ENCODE results near the gene FAM136A. TPM values are rescaled to one million over a fixed set of nuclear protein-coding genes. Genes with fewer than 3 reads are reported as not detected.
"Not testable (repeated sequence)": the region's sequence is repeated elsewhere in the genome, so short reads cannot be mapped to it uniquely, and the experiment has no call there.

FAM136A gene
- total RNA-seq, 1 donor from 2014 or later: 21.3 TPM

DNA sequence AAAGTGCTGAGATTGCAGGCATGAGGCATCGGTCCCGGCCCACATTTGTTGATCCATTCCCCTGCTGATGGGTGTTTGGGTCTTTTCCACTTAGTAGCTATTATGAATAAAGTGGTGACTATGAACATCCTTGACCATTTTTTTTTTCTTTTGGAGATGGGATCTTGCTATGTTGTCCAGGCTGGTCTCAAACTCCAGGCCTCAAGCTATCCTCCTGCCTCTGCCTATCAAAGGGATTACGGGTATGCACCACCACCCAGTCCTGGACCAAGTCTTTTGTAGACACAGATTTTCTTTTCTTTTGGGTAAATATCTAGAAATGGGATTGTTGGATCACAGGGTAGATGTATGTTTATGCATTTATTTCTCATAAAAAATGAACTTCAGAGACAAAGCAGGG is 1.3 kb upstream of the FAM136A start:
- intact Hi-C loops (cut with DNase I): loop anchor here (5.0 kb wide), 2 partner anchors 314 to 391 kb away; no protein-coding TSS in a partner anchor
- no peak for DNase-seq (ENCODE audit: low spot score)

DNA sequence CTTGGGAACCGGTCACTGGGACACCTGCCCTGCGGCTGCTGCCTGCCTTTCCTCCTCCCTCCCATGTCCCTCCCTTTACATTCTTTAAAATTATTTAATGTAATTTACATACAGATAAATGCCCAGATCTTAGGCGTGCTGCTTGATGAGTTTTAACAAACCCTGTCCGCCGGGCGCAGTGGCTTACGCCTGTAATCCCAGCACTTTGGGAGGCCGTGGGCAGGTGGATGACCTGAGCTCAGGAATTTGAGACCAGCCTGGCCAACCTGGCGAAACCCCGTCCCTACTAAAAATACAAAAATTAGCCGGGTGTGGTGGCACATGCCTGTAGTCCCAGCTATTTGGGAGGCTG is 304 bp upstream of the FAM136A start:
- intact Hi-C loops (cut with DNase I): loop anchor here (5.0 kb wide), 2 partner anchors 315 to 390 kb away; no protein-coding TSS in a partner anchor
- not testable (repeated sequence) for DNase-seq (ENCODE audit: low spot score)

DNA sequence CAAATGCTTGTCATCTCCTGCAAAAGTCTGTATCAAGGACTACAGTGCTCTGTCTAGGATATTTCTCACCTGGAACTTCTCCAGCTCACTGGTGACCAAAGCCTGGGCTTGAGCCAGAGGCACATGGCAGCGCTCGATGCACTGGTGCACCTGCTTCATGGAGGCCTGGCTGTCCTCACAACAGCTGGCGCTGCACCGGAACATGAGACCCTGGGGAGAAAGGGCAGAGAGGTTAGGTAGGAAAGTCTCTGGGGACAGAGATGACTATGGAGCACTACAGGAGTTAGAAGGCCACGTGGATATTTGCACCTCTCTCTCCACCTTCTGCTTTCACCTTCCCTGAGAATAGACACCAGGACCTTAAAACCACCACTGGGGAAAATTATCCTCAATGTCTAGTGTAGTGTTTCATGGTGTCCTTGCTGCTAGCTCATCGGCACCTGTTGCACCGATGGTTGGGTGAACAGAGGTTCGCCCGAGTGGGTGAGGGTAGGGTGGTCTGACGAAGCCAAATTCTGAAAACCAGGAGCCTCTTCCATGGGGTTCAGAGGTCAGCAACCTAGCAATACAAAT is 1.0 kb downstream of the FAM136A start:
- no peak for DNase-seq (ENCODE audit: low spot score)
- intact Hi-C loops (cut with DNase I): loop anchor here (2.0 to 5.0 kb wide), 3 partner anchors 42 to 389 kb away; partner anchors contain the start of gene PCYOX1

GRCh38 chr2:70297828-70298227 is 4.0 kb downstream of the FAM136A start:
- intact Hi-C loops (cut with DNase I); DNase-seq (ENCODE audit: low spot score): not testable (repeated sequence)

DNA sequence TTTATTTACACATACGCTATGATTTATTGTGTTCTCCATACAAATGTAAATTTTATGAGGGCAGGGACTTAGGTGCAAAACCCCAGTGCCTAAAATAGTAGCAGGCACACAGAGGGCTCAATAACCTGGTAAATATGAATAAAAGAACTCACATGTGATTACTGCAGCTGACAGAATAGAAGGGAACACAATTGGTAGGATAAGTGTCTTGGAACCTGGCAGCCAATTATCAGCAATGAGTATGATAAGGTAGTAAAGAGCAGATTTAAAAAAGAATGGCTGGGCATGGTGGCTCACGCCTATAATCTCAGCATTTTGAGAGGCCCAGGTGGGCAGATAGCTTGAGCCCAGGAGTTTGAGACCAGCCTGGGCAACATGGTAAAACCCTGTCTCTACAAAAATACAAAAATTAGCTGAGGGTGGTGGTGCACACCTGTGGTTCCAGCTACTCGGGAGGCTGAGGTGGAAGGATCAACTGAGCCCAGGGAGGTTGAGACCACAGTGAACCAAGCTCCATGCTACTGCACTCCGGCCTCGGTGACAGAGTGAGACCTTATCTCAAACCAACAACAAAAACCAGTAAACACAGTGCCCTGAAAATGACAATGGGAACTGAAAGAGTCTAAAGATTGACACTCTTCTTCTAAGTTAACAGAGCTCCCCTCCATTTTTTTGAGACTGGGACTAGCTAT is 18.2 kb downstream of the FAM136A start:
- intact Hi-C loops (cut with DNase I): no loop called here
- DNase-seq (ENCODE audit: low spot score): no peak

DNA sequence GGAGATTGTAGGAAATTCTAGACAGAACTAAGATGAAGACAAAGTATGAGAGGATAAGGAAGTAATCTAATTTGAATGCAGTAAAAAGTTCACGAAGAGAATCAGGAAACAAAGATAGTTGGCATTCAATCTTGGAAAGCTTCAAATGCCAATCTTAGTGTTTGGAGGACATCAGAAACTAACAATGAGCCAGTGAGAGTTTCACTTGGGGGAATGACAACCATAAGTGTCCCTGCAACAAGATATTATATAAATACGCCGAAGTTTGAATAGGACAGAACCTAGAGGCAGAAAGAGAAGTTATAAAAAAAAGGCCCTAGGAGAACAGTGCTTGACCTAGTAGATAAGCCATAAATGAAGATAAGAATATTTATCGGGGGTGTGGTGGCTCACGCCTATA is 19.4 kb downstream of the FAM136A start:
- intact Hi-C loops (cut with DNase I): no loop called here

DNA sequence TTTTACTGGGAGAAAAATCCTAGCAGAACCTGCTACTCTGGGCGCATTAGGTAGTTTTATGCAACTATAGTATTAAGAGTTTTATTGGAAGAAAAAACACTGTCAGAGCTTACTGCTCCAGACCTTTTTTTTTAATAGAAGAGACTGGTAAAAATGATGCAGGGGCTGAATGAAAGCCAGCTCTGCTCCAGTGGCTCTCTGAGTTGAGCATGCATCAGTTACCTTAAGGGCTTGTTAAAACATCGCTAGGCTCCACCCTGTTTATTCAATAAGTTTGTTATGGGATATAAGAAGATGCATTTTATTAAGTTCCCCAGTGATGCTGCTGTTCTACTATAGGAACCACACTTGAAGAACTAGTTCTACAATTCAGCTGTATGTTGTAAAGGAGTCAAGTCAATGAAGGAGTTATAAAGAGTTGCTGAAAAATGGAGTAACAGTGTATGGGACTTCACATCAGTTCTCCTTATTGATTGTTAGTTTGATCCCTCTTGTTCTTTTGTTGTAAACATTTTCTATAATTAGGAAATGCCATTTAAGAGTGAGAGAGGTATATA is 21.5 kb downstream of the FAM136A start:
- DNase-seq (ENCODE audit: low spot score): no peak
- intact Hi-C loops (cut with DNase I): no loop called here

More for the DNA sequence above, 19.4 kb downstream of the FAM136A start:
- no peak for DNase-seq (ENCODE audit: low spot score)

- intact Hi-C loops (cut with DNase I): no loop called here
- DNase-seq (ENCODE audit: low spot score): no peak
These were observed 31.5 kb downstream of the FAM136A start for GRCh38 chr2:70270323-70270722.

GRCh38 chr2:70269422-70270302 is 32.2 kb downstream of the FAM136A start:
- intact Hi-C loops (cut with DNase I); DNase-seq (ENCODE audit: low spot score): not testable (repeated sequence)

- intact Hi-C loops (cut with DNase I); DNase-seq (ENCODE audit: low spot score): not testable (repeated sequence)
These were observed 34.9 kb downstream of the FAM136A start for GRCh38 chr2:70266925-70267324.

GRCh38 chr2:70261501-70261900 is 40.4 kb downstream of the FAM136A start:
- no peak for DNase-seq (ENCODE audit: low spot score)
- intact Hi-C loops (cut with DNase I): no loop called here

DNA sequence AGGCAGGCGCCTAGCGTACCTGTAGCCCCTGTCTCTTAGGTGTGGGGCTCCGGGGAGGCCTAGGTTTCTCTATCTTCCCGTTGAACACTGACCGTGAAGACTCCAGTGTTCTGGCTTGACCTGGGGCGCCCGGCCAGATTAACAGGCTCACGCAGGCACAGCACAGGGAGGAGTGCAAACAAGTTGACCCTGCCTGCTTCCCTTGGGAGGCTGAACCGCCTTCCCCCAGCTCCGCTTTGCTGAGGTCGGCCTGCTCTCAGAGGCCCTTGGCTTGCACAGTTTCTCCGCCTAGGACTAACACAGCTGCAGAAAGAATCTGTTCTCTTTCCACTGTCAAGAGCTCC is 43.4 kb downstream of the FAM136A start:
- intact Hi-C loops (cut with DNase I): loop anchor here (1.0 to 2.0 kb wide), 2 partner anchors 35 to 42 kb away; partner anchors contain the start of gene SNRPG
- DNase-seq (ENCODE audit: low spot score): peak; percentile 82

GRCh38 chr2:70255637-70256314 is 46.1 kb downstream of the FAM136A start:
- DNase-seq (ENCODE audit: low spot score): no peak
- intact Hi-C loops (cut with DNase I): no loop called here

DNA sequence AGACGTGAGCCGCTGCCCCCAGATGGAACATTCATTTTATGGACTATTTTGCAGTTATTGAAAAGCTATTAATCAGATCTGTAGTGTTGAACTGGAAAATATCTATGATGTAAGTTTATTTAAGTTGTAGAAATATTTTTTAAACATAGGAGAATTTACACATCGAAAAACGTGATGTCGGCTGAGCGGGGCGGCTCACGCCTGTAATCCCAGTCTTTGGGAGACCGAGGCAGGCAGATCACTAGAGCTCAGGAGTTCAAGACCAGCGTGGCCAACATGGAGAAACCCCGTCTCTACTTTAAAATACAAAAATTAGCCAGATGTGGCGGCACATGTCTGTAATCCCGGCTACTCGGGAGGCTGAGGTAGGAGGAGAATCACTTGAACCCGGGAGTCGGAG is 51.4 kb downstream of the FAM136A start:
- no peak for DNase-seq (ENCODE audit: low spot score)
- intact Hi-C loops (cut with DNase I): no loop called here

GRCh38 chr2:70248181-70248847 is 53.6 kb downstream of the FAM136A start, which contains the start of gene TIA1:
TIA1 (minus strand) TSS chr2:70248628; CDS start chr2:70248430, 198 bp downstream.
- intact Hi-C loops (cut with DNase I): loop anchor here (1.0 to 5.0 kb wide), 3 partner anchors 45 to 336 kb away; partner anchors contain the start of genes PCBP1 and SNRPG
- DNase-seq (ENCODE audit: low spot score): peak; percentile 99

- no peak for DNase-seq (ENCODE audit: low spot score)
- intact Hi-C loops (cut with DNase I): loop anchor here (1.0 to 5.0 kb wide), 3 partner anchors 46 to 335 kb away; partner anchors contain the start of genes PCBP1 and SNRPG
These were observed 54.3 kb downstream of the FAM136A start for GRCh38 chr2:70247364-70248180.

All from cardiac septum (tissue), 1 donor.